PC-9 (cell line): ENCODE data around the gene H19.

Experiments
- EZH2 ChIP-seq: fragments of 200-600 bp; sonication (generic); IDR thresholded peaks from 2 replicates; pipeline ENCODE4 v1.8.0; 2017; ENCODE audit warnings: antibody characterized with exemption, low read depth
- TF ChIP-seq, protein P1 (sequence below): fragments of 200-600 bp; sonication (generic); conservative IDR thresholded peaks from 2 replicates; pipeline ENCODE4 v1.6.1; 2017; ENCODE audit warnings: mixed run types, antibody characterized with exemption, mild to moderate bottlenecking, moderate library complexity

DNA sequence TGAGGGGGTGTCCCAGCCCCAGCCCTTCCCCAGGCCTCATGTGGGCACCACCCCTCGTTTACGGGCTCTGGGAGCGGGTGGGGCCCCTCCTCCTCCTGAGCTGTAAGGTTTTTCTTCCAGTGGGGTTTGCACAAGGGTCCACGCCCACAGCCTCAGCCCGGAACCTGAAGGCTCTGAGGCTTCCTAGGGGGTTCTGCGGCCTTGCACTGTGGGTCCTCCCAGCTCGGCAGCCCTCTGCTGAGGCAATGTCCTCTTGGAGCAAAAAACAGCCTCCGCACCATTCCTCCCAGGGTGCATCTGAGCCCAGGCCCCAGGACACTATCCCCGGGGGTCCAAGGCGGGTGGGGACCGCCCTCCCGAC, 14.1 kb downstream of the H19 start:
- TF ChIP-seq, protein P1, sequence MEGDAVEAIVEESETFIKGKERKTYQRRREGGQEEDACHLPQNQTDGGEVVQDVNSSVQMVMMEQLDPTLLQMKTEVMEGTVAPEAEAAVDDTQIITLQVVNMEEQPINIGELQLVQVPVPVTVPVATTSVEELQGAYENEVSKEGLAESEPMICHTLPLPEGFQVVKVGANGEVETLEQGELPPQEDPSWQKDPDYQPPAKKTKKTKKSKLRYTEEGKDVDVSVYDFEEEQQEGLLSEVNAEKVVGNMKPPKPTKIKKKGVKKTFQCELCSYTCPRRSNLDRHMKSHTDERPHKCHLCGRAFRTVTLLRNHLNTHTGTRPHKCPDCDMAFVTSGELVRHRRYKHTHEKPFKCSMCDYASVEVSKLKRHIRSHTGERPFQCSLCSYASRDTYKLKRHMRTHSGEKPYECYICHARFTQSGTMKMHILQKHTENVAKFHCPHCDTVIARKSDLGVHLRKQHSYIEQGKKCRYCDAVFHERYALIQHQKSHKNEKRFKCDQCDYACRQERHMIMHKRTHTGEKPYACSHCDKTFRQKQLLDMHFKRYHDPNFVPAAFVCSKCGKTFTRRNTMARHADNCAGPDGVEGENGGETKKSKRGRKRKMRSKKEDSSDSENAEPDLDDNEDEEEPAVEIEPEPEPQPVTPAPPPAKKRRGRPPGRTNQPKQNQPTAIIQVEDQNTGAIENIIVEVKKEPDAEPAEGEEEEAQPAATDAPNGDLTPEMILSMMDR, result no peak
- TF ChIP-seq EZH2, result no peak
